KOPT-K1 (cell line): ENCODE results near the gene TRAPPC1.

Experiments
- H3K27ac ChIP-seq: fragments of 200-600 bp; sonication (generic); 2 replicates; pipeline ENCODE4 v1.5.1; 2016; ENCODE audit warnings: antibody characterized with exemption, mild to moderate bottlenecking, low read depth, low read length; ENCODE audit not compliant: poor library complexity, severe bottlenecking
- H3K36me3 ChIP-seq: fragments of 200-600 bp; sonication (generic); 2 replicates; pipeline ENCODE4 v1.5.1; 2017; ENCODE audit warnings: antibody characterized with exemption, mild to moderate bottlenecking, low read length, moderate library complexity; ENCODE audit not compliant: insufficient read depth
- H3K9me3 ChIP-seq: fragments of 200-600 bp; sonication (generic); 2 replicates; pipeline ENCODE4 v1.5.1; 2017; ENCODE audit warnings: antibody characterized with exemption, low read length, mild to moderate bottlenecking; ENCODE audit not compliant: insufficient read depth, poor library complexity, severe bottlenecking

Gene TRAPPC1

GRCh38 chr17:7894866-7895265 lies 36.9 kb downstream of the TRAPPC1 start:
- no peaks in the 10 kb centered on the region for H3K9me3 ChIP-seq
- H3K27ac ChIP-seq, result no peak overlapping the region
- H3K36me3 ChIP-seq, result peaks cover 93% of the 10 kb centered on the region

GRCh38 chr17:7894226-7894625 lies 37.5 kb downstream of the TRAPPC1 start:
- no peaks in the 10 kb centered on the region for H3K9me3 ChIP-seq
- no peak overlapping the region for H3K27ac ChIP-seq
- peaks cover 93% of the 10 kb centered on the region for H3K36me3 ChIP-seq

DNA sequence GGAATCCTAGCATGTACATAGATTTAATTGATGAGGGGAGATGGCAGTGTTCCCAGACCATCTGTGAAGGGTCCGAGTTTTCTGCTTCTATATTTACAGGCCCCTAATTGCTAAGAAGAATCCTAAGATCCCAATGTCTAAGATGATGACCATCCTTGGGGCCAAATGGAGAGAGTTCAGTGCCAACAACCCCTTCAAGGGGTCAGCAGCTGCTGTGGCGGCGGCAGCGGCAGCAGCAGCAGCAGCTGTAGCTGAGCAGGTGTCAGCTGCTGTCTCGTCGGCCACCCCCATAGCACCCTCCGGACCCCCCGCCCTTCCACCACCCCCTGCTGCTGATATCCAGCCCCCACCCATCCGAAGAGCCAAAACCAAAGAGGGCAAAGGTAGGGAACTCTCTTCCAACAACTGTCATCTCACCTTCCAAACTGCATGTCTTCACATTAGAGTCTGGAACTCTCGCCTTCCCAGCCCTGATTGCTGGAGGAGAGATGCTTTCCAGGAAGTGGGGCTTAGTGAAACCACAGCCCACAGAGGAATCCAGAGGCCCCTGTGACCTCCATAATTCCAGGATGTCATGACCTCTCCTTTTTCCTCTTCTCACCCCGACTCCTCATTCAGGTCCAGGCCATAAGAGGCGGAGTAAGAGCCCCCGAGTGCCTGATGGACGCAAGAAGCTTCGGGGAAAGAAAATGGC lies 38.4 kb downstream of the TRAPPC1 start:
- no peaks in the 10 kb centered on the region for H3K9me3 ChIP-seq
- H3K36me3 ChIP-seq, result peaks cover 84% of the 10 kb centered on the region
- H3K27ac ChIP-seq, result no peak overlapping the region

GRCh38 chr17:7889166-7889955 lies 42.4 kb downstream of the TRAPPC1 start:
- Histone ChIP-seq H3K9me3 (no peaks in the 10 kb centered on the region), H3K36me3 (peaks cover 48% of the 10 kb centered on the region), H3K27ac (peak overlapping the region; percentile 93)

- Histone ChIP-seq H3K9me3 (no peaks in the 10 kb centered on the region), H3K36me3 (peaks cover 38% of the 10 kb centered on the region), H3K27ac (peak within 1 kb of the TSS; percentile 93)
Observed at GRCh38 chr17:7888184-7888920, 43.4 kb downstream of the TRAPPC1 start, which contains the start of gene CHD3. CHD3 (plus strand) TSS chr17:7888789; CDS start chr17:7889001, 212 bp downstream.

DNA sequence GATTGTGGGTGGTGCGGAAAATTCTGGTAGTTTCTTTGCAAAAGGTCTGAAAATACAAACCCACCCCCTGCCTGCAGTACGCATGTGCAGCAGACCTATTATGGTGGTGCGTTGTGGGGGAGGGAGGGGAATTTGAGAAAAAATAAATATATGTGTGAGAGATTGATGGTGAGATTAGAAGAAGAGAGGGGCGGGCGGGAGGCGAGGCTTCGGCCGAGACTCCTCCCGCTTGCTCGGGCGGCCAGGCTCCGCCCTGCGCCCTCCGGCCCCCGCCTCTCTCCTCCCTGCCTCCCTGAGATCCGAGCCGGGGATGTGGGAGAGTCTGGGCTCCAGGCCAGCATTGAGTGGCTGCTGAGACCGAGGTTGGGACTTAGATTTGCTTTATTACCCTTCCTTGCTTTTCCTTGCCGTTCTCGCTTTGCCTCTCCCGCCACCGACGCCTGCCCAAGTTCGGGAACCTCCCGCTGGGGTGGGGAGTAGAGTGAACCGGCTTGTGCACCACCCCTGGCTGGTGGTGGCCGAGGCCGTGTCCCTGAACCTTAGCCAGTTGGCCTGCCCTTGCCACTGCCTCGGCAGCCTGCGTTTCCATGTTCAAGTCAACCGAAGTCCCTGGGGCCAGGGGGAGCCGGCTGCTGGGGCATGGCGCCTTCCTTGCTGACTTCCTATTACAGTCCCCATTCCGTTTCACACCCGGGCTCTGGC lies 44.1 kb downstream of the TRAPPC1 start:
- H3K36me3 ChIP-seq, result peaks cover 33% of the 10 kb centered on the region
- peak overlapping the region; percentile 93 for H3K27ac ChIP-seq
- H3K9me3 ChIP-seq, result no peaks in the 10 kb centered on the region

DNA sequence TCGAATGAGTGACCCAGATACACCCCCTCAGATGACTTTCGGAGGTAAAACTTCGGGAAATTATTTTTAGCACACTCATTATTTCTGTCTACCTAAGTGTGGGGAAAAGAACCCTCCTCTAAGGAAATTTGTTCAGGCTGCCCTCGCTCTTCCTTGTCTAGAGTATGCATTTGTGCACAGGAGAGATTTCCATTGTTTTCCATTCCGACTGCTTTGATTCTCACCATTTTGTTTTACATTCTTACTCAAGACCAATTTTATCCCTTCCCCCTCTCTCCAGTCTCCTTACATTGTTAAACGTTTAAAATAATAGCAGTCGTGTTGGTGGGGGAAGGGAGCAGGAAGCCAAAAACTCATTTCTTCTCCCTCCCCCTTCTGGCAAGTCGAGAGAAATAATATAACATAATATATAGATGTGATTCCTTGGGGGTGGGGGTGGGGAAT lies 44.7 kb downstream of the TRAPPC1 start:
- H3K27ac ChIP-seq, result peak overlapping the region; percentile 93
- peaks cover 28% of the 10 kb centered on the region for H3K36me3 ChIP-seq
- no peaks in the 10 kb centered on the region for H3K9me3 ChIP-seq

DNA sequence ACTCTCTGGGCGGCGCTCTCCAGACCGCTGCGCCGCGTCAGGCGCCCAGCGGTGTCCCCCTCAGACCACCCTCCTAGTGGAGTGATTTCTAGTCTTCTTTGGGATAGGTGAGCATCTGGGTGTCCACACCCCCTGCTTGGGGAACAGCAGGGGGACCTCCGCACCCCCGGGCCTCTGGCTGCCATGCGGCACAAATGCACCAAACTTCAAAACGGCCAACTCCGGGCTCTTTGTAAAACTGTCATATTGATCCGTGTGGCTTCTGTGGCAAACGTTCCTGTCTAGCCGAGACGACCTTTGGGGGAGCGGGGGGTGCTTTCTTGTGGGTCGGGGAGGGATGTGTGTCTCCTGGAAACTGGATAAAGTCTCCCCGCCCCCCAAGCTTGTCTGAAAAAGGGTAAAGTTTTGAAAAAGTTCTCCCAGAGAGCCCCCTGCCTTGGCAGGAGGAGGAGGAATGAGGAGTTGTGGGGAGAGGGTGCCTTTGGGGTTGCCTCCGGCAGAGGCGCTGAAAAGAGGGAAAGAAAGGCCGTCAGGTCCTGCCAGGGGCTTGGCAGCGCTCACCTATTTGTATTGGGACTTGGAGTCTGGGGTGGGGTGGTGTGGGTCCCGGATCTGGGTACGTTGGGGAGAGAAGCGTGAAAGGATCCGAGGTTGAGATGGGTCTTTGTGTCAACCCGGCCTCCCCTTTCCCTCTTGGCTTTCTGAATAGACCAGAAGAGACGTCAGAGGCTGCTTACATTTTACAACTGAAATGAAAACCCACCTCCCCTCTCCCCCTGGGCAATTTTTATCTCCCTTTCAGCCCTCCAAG lies 45.3 kb downstream of the TRAPPC1 start:
- Histone ChIP-seq H3K9me3 (no peaks in the 10 kb centered on the region), H3K36me3 (peaks cover 22% of the 10 kb centered on the region), H3K27ac (peak overlapping the region; percentile 93)

DNA sequence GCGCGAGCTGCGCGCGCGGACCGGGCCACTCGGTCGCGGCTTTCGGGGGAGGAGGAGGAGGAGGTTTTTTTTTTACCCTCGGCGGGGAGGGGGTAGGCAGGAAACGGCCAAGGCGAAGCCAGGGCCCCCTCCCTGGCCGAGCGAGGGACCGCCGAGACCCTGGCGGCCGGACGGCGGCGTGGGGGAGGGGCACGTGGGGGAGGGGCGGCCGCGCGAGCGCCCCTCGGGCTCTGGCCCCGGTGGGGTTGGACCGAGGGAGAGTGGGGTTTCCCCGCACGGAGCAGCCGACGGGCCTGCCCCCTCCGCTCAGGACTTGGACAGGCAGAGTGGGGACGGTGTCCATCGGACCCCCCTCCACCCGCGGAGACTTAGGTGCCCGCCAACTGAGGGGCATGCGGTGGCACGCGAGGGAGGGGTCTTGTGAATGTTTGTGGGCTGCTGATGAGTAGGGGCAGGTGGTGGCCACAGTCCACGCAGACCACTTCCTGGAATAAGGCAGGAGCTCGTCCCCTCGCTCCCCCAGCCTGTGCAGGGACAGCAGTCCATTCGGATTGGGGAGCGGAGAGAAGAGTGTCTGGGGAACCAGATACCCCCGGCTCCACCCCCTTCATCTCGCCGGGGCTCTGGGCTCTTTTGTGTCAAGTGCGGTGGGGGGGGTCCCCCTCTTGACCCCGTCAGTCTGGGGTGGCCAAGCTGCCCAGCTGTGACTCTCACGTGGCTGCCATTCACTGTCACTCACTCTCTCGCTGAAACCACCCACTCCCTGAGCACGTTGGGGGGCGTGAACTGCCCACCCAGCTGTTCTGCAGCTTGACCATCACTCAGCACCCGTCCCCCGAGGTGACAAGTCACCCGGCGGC lies 46.1 kb downstream of the TRAPPC1 start:
- Histone ChIP-seq H3K9me3 (no peaks in the 10 kb centered on the region), H3K36me3 (peaks cover 16% of the 10 kb centered on the region), H3K27ac (peak overlapping the region; percentile 93)

DNA sequence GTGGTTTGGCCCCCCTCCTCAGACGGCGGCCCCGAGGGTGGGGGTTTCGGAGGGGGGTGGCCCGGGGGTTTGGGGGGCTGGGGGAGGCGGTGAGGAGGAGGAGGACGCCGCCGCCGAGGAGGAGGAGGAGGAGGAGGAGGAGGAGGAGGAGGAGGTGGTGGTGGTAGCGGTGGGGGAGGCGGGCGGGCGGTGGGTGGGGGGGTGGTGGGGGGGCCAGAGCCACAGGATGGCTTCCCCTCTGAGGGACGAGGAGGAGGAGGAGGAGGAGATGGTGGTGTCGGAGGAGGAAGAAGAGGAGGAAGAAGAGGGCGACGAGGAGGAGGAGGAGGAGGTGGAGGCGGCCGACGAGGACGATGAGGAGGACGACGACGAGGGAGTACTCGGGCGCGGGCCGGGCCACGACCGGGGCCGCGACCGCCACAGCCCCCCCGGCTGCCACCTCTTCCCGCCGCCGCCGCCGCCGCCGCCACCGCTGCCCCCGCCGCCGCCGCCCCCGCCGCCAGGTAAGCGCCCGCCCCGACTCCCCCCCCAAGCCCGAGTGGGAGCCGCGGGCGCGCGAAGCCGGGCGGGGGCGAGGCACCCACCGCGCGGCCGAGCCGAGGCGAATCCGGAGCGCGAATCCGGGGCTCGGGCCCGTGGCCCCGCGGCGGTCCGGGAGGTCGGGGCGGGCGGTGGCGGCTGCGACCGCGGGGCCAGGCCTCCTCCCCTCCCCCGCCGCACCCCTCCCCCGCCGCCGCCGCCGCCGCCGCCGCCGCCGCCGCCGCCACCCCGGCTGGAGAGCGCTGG lies 47.0 kb downstream of the TRAPPC1 start:
- Histone ChIP-seq H3K27ac (peak overlapping the region; percentile 93), H3K36me3 (peaks cover 10% of the 10 kb centered on the region; the same call in 1 of the 2 replicates)

GRCh38 chr17:7883781-7884386 lies 47.9 kb downstream of the TRAPPC1 start:
- Histone ChIP-seq H3K27ac (peak overlapping the region; percentile 21), H3K36me3 (0 out of 2 replicates have a peak, but pooled peaks cover 5% of the 10 kb centered on the region), H3K9me3 (no peaks in the 10 kb centered on the region)

More for the DNA sequence above, 47.0 kb downstream of the TRAPPC1 start:
- no peaks in the 10 kb centered on the region for H3K9me3 ChIP-seq

DNA sequence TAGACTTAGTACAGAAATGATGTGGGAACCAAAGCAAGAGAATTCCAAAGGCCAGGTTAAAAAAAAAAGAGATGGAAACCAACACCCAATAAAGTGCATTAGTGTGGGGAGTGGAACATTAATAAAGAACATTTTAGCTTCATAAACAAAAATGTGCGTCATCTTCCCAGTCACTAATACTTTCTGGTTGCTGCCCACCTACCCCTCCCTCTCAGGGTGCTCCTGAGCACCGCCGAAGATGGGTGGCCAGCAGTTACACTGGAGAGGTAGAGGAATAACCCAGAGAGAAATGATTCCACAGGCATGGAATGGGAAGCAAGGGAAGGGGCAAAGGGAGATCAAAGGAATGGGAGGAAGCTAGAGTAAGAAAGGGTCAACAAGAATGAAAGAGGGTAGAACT lies 49.1 kb downstream of the TRAPPC1 start:
- H3K9me3 ChIP-seq, result no peaks in the 10 kb centered on the region
- 0 out of 2 replicates have a peak, but pooled peaks cover 5% of the 10 kb centered on the region for H3K36me3 ChIP-seq
- H3K27ac ChIP-seq, result no peak overlapping the region
